HepG2 (cell line): ENCODE results near the gene ZNRF3. TPM values are rescaled to one million over a fixed set of nuclear protein-coding genes. Genes with fewer than 3 reads are reported as not detected.
A peak's percentile ranks its signal among the peaks of the same experiment; 100 is the strongest.

Experiments
- ARID2 ChIP-seq: sonication (generic); formaldehyde crosslinking; IDR thresholded peaks from 2 replicates; pipeline ENCODE4 v1.8.1; 2022; ENCODE audit warnings: mild to moderate bottlenecking, missing genetic modification reagents, borderline replicate concordance
- CBX2 ChIP-seq, 2 experiments: fragments of 200-600 bp in 1 of 2; sonication (generic); formaldehyde crosslinking in 1 of 2; IDR thresholded peaks; 2 replicates each; pipeline versions ENCODE4 v1.7.0 to v1.8.1; 2018 to 2022; ENCODE audit warnings: low read depth in 2 of 2, low read length in 1 of 2, mild to moderate bottlenecking in 1 of 2, missing genetic modification reagents in 1 of 2
- IRF2 ChIP-seq: IDR thresholded peaks from 2 replicates; pipeline ENCODE4 v1.6.1; 2018; ENCODE audit warnings: missing genetic modification reagents, missing compliant biosample characterization
- POLR2AphosphoS5 ChIP-seq: IDR thresholded peaks from 2 replicates; pipeline ENCODE4 v1.6.1; 2012; ENCODE audit warnings: low read depth, low read length
- PRPF4 ChIP-seq: fragments of 200-400 bp; formaldehyde crosslinking; IDR thresholded peaks from 2 replicates; pipeline ENCODE4 v1.6.1; 2016; ENCODE audit warnings: low read length, low read depth; ENCODE audit not compliant: poor library complexity, severe bottlenecking
- SOX13 ChIP-seq, 3 experiments: fragments of 450-650 bp in 1 of 3; sonication (generic) in 1 of 3; formaldehyde crosslinking in 1 of 3; IDR thresholded peaks in 2 of 3; conservative IDR thresholded peaks in 1 of 3; 2 replicates each; pipeline versions ENCODE4 v1.5.0 to v1.6.1; 2016 to 2020; ENCODE audit warnings: antibody characterized with exemption in 1 of 3, mild to moderate bottlenecking in 1 of 3, missing compliant biosample characterization in 1 of 3, missing genetic modification reagents in 1 of 3, moderate library complexity in 1 of 3
- SP140L ChIP-seq: sonication (generic); formaldehyde crosslinking; IDR thresholded peaks from 2 replicates; pipeline ENCODE4 v1.4.0; 2020; ENCODE audit warnings: missing genetic modification reagents, borderline replicate concordance
- SP5 ChIP-seq: IDR thresholded peaks from 2 replicates; pipeline ENCODE4 v1.6.1; 2016; ENCODE audit warnings: low read depth, borderline replicate concordance
- SPEN ChIP-seq: sonication (generic); formaldehyde crosslinking; IDR thresholded peaks from 2 replicates; pipeline ENCODE4 v1.5.1; 2020; ENCODE audit warnings: low read depth, mild to moderate bottlenecking, missing genetic modification reagents
- SUZ12 ChIP-seq: fragments of 150-350 bp; IDR thresholded peaks from 2 replicates; pipeline ENCODE4 v1.6.1; 2014; ENCODE audit warnings: low read depth, low read length
- ZBTB1 ChIP-seq: sonication (generic); formaldehyde crosslinking; IDR thresholded peaks from 2 replicates; pipeline ENCODE4 v1.4.0; 2020; ENCODE audit warnings: missing genetic modification reagents, borderline replicate concordance
- ZFY ChIP-seq: sonication (generic); formaldehyde crosslinking; IDR thresholded peaks from 2 replicates; pipeline ENCODE4 v1.4.0; 2020; ENCODE audit warnings: missing genetic modification reagents
- ZNF34 ChIP-seq: sonication (generic); formaldehyde crosslinking; IDR thresholded peaks from 2 replicates; pipeline ENCODE4 v1.4.0; 2020; ENCODE audit warnings: mild to moderate bottlenecking, missing genetic modification reagents, borderline replicate concordance
- ZNF570 ChIP-seq: sonication (generic); formaldehyde crosslinking; IDR thresholded peaks from 2 replicates; pipeline ENCODE4 v1.4.0; 2020; ENCODE audit warnings: mild to moderate bottlenecking, missing genetic modification reagents, borderline replicate concordance
- ZNF605 ChIP-seq: sonication (generic); formaldehyde crosslinking; IDR thresholded peaks from 2 replicates; pipeline ENCODE4 v1.8.0; 2022; ENCODE audit warnings: mild to moderate bottlenecking, missing genetic modification reagents
- ZNF660 ChIP-seq: sonication (generic); formaldehyde crosslinking; IDR thresholded peaks from 2 replicates; pipeline ENCODE4 v1.5.1; 2020; ENCODE audit warnings: mild to moderate bottlenecking, low read depth, missing genetic modification reagents, borderline replicate concordance
- ZNF766 ChIP-seq: sonication (generic); formaldehyde crosslinking; IDR thresholded peaks from 2 replicates; pipeline ENCODE4 v1.5.0; 2020; ENCODE audit warnings: missing genetic modification reagents, borderline replicate concordance
- ZNF839 ChIP-seq: sonication (generic); formaldehyde crosslinking; IDR thresholded peaks from 2 replicates; pipeline ENCODE4 v1.4.0; 2020; ENCODE audit warnings: missing genetic modification reagents, mild to moderate bottlenecking, borderline replicate concordance
- ZZZ3 ChIP-seq: sonication (generic); formaldehyde crosslinking; IDR thresholded peaks from 2 replicates; pipeline ENCODE4 v1.4.0; 2020; ENCODE audit warnings: missing genetic modification reagents, mild to moderate bottlenecking, borderline replicate concordance
- polyA plus RNA-seq, 8 experiments: library from polyadenylated mRNA; depleted of rRNA in 3 of 8; stranded (reverse) in 7 of 8; unstranded in 1 of 8; fragments of >200 nt; fragmentation: Illumina TruSeq in 4 of 8; extraction: Trizol in 4 of 8; gene quantifications; 2 replicates each; pipeline versions ENCODE4 v1.2.1 to v1.2.3, GENCODE V29; 2011 to 2016; ENCODE audit warnings: low read depth in 4 of 8, missing spikeins in 1 of 8, mixed read lengths in 1 of 8; ENCODE audit not compliant: insufficient read depth in 1 of 8
- total RNA-seq, 5 experiments: library from RNA; depleted of rRNA; stranded (reverse); fragments of >200 nt; fragmentation: Illumina TruSeq; extraction: Trizol; gene quantifications; 2 replicates each; pipeline ENCODE4 v1.2.3, GENCODE V29; 2016; ENCODE audit warnings: low read depth in 1 of 5
- TF ChIP-seq, protein P1 (sequence below): sonication (generic); formaldehyde crosslinking; IDR thresholded peaks from 2 replicates; pipeline ENCODE4 v1.9.0; 2021; ENCODE audit warnings: missing genetic modification reagents, mild to moderate bottlenecking, borderline replicate concordance
- TF ChIP-seq, protein P2 (sequence below): sonication (generic); formaldehyde crosslinking; IDR thresholded peaks from 2 replicates; pipeline ENCODE4 v1.4.0; 2020; ENCODE audit warnings: mild to moderate bottlenecking, missing genetic modification reagents, borderline replicate concordance
- TF ChIP-seq, protein P3 (sequence below): sonication (generic); formaldehyde crosslinking; IDR thresholded peaks from 2 replicates; pipeline ENCODE4 v1.4.0; 2020; ENCODE audit warnings: missing genetic modification reagents

ZNRF3 gene
- total and polyA plus RNA-seq, 2 of the 13 experiments (the other 11 are each of a cell fraction or from before 2014, with no cell fraction given), result 20.3 to 36.7 TPM

DNA sequence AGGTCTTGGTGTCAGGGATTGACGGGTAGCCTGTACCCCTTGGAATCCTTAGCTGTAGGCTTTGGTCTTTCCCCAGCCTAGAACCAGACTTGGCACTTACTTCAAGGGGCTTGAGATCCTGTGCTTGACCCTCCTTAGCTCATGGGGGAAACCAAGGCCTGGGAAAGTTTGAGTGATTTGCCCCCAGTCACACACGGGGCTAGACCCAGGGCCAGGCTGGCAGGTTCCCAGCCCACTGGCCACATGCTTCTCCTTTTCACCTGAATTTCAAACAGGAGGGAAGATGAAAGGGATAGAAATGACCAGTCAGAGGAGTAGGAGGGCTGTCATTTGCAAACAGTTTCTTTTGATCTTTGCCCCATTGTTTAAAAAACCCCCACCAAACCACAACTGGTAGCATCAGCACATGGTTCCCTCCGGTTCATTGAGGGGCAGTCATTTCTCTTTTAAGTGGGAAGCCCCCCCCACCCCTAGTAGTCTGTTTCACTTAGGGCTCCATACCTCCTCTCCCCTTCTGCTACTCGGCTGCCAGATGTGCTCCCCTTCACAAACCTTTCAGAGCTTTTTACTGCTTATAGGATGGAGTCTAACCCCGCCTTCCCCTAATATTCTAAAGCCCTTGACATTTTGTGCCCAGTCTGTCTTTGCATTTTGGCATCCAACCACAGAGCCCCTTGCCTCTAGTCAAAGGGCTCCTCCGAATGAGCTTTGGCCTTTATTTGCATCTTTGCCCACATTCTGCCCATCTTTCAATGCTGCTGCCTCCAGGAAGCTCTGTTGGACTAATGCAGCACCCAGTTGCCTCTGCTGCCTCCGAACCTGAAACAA is 37.6 kb downstream of the ZNRF3 start (continued):
- no peak for TF ChIP-seq PRPF4
- TF ChIP-seq SUZ12, result no peak
- TF ChIP-seq POLR2AphosphoS5, result peak; percentile 57
- TF ChIP-seq, protein P1, sequence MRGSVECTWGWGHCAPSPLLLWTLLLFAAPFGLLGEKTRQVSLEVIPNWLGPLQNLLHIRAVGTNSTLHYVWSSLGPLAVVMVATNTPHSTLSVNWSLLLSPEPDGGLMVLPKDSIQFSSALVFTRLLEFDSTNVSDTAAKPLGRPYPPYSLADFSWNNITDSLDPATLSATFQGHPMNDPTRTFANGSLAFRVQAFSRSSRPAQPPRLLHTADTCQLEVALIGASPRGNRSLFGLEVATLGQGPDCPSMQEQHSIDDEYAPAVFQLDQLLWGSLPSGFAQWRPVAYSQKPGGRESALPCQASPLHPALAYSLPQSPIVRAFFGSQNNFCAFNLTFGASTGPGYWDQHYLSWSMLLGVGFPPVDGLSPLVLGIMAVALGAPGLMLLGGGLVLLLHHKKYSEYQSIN, result no peak
- TF ChIP-seq ZBTB1 (CRISPR knock-in tag), result no peak
- 0 out of 2 replicates have a peak, but pooled peaks have one; percentile 50 for TF ChIP-seq ZNF766 (CRISPR knock-in tag)
- peak; percentile 91 for TF ChIP-seq SP5 (CRISPR knock-in tag)
- no peak for TF ChIP-seq ZNF34 (CRISPR knock-in tag)
- no peak for TF ChIP-seq ZZZ3 (CRISPR knock-in tag)
- peak; percentile 63 for TF ChIP-seq ZFY (CRISPR knock-in tag)
- TF ChIP-seq ZNF605 (CRISPR knock-in tag), result no peak; the same call in 1 of the 2 replicates
- peak; percentile 91 for TF ChIP-seq SOX13 (IDR thresholded peaks at IDR 0.05)
- peak in 1 of 2 experiments; percentile 98; a peak in 2 of 4 replicates for TF ChIP-seq SOX13 (CRISPR knock-in tag; conservative IDR thresholded peaks at IDR 0.05 in 1 of 2, IDR thresholded peaks at IDR 0.05 in 1 of 2)
- TF ChIP-seq, protein P2, sequence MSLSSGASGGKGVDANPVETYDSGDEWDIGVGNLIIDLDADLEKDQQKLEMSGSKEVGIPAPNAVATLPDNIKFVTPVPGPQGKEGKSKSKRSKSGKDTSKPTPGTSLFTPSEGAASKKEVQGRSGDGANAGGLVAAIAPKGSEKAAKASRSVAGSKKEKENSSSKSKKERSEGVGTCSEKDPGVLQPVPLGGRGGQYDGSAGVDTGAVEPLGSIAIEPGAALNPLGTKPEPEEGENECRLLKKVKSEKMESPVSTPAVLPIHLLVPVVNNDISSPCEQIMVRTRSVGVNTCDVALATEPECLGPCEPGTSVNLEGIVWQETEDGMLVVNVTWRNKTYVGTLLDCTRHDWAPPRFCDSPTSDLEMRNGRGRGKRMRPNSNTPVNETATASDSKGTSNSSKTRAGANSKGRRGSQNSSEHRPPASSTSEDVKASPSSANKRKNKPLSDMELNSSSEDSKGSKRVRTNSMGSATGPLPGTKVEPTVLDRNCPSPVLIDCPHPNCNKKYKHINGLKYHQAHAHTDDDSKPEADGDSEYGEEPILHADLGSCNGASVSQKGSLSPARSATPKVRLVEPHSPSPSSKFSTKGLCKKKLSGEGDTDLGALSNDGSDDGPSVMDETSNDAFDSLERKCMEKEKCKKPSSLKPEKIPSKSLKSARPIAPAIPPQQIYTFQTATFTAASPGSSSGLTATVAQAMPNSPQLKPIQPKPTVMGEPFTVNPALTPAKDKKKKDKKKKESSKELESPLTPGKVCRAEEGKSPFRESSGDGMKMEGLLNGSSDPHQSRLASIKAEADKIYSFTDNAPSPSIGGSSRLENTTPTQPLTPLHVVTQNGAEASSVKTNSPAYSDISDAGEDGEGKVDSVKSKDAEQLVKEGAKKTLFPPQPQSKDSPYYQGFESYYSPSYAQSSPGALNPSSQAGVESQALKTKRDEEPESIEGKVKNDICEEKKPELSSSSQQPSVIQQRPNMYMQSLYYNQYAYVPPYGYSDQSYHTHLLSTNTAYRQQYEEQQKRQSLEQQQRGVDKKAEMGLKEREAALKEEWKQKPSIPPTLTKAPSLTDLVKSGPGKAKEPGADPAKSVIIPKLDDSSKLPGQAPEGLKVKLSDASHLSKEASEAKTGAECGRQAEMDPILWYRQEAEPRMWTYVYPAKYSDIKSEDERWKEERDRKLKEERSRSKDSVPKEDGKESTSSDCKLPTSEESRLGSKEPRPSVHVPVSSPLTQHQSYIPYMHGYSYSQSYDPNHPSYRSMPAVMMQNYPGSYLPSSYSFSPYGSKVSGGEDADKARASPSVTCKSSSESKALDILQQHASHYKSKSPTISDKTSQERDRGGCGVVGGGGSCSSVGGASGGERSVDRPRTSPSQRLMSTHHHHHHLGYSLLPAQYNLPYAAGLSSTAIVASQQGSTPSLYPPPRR (CRISPR knock-in tag), result peak; percentile 78; the same call in 1 of the 2 replicates
- TF ChIP-seq, protein P3, sequence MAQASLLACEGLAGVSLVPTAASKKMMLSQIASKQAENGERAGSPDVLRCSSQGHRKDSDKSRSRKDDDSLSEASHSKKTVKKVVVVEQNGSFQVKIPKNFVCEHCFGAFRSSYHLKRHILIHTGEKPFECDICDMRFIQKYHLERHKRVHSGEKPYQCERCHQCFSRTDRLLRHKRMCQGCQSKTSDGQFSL (CRISPR knock-in tag), result peak; percentile 96
- no peak for TF ChIP-seq ZNF660 (CRISPR knock-in tag)
- TF ChIP-seq ZNF839 (CRISPR knock-in tag), result no peak
- no peak for TF ChIP-seq ZNF570 (CRISPR knock-in tag)
- TF ChIP-seq CBX2 (IDR thresholded peaks at IDR 0.05; ENCODE audit: low read depth, low read length), result no peak
- TF ChIP-seq CBX2 (CRISPR knock-in tag; IDR thresholded peaks at IDR 0.05; ENCODE audit: low read depth), result no peak
- peak; percentile 59; the same call in 1 of the 2 replicates for TF ChIP-seq SPEN (CRISPR knock-in tag)
- TF ChIP-seq IRF2 (CRISPR knock-in tag), result no peak; the same call in 1 of the 2 replicates
- TF ChIP-seq SP140L, result no peak
- peak; percentile 75; the same call in 1 of the 2 replicates for TF ChIP-seq ARID2 (CRISPR knock-in tag)
